MCF 10A (cell line): Measurements from ENCODE around the gene PRELID3B. TPM values are rescaled to one million over a fixed set of nuclear protein-coding genes. Genes with fewer than 3 reads are reported as not detected.

ENCODE experiments used
- BruUV-seq: library from RNA; stranded (reverse); fragments of 400-500 nt; replicated peaks from 2 replicates; lab custom pipeline; 2021; lab: Mats Ljungman, UMichigan
- CTCF ChIA-PET: fragments of 300-600 bp; sonication (Branson Sonifier 250); formaldehyde crosslinking; extraction: SDS; loops from one replicate; lab custom pipeline; 2021; ENCODE audit warnings: antibody characterized with exemption, inconsistent platforms; lab: Yijun Ruan, JAX
- POLR2A ChIA-PET: fragments of 300-600, 350-650 bp; sonication (Branson Sonifier 250); formaldehyde crosslinking; extraction: SDS; loops from one replicate; lab custom pipeline; 2020; ENCODE audit warnings: antibody characterized with exemption, inconsistent platforms; lab: Yijun Ruan, JAX
- DNase-seq: peaks from one replicate; pipeline ENCODE4 v3.0.0-alpha.2; 2018; ENCODE audit not compliant: unreplicated experiment
- H3K27ac Mint-ChIP-seq: one replicate; pipeline ENCODE4 v1.8.0; 2022; ENCODE audit warnings: mild to moderate bottlenecking, low read depth, mixed read lengths; ENCODE audit not compliant: unreplicated experiment
- H3K27me3 Mint-ChIP-seq: one replicate; pipeline ENCODE4 v1.8.0; 2022; ENCODE audit warnings: mixed read lengths; ENCODE audit not compliant: insufficient read depth, unreplicated experiment
- H3K36me3 Mint-ChIP-seq: one replicate; pipeline ENCODE4 v1.8.0; 2022; ENCODE audit warnings: mild to moderate bottlenecking, moderate library complexity, mixed read lengths; ENCODE audit not compliant: insufficient read depth, unreplicated experiment
- H3K4me1 Mint-ChIP-seq: one replicate; pipeline ENCODE4 v1.8.0; 2022; ENCODE audit warnings: mixed read lengths; ENCODE audit not compliant: insufficient read depth, unreplicated experiment
- H3K4me3 Mint-ChIP-seq: one replicate; pipeline ENCODE4 v1.8.0; 2022; ENCODE audit warnings: mild to moderate bottlenecking, moderate library complexity, mixed read lengths; ENCODE audit not compliant: unreplicated experiment
- H3K9me3 Mint-ChIP-seq: one replicate; pipeline ENCODE4 v1.8.0; 2022; ENCODE audit warnings: mixed read lengths; ENCODE audit not compliant: unreplicated experiment
- CTCF ChIP-seq: fragments of 200-600 bp; IDR thresholded peaks from one replicate; pipeline ENCODE4 v1.8.0; 2022; ENCODE audit warnings: antibody characterized with exemption, mild to moderate bottlenecking; ENCODE audit not compliant: unreplicated experiment
- intact Hi-C: fragments of 100-400 bp; cut with micrococcal nuclease; formaldehyde crosslinking; loops from 2 replicates; pipeline ENCODE4 v1.14.1; 2022
- total RNA-seq: library from RNA; stranded (reverse); gene quantifications from 2 replicates; pipeline ENCODE4 v1.2.3, GENCODE V29; 2022

Gene PRELID3B
- total RNA-seq, 1 experiment from 2014 or later = 197 TPM

DNA sequence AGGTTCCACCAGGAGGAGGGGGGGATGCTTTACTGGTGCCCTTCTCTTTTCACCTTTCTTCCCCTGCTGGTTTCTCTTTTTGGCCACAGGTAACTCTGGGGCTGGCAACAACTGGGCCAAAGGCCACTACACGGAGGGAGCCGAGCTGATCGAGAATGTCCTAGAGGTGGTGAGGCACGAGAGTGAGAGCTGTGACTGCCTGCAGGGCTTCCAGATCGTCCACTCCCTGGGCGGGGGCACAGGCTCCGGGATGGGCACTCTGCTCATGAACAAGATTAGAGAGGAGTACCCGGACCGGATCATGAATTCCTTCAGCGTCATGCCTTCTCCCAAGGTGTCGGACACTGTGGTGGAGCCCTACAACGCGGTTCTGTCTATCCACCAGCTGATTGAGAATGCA is 19.0 kb downstream of the PRELID3B start:
- Mint-ChIP-seq H3K27ac (no peak overlapping the region), H3K4me1 (peaks cover 30% of the 10 kb centered on the region), H3K36me3 (peaks cover 63% of the 10 kb centered on the region), H3K9me3 (no peaks in the 10 kb centered on the region), H3K27me3 (no peaks in the 10 kb centered on the region), H3K4me3 (no peak overlapping the region)
- intact Hi-C loops = no loop called here
- ChIA-PET CTCF (interaction anchor here (0.6 to 1.1 kb wide), 4 partner anchors 9 to 452 kb away, joined by 3 to 4 read pairs (median 3); no protein-coding TSS in a partner anchor), POLR2A (interaction anchor here (0.6 to 0.9 kb wide), 5 partner anchors 8 to 126 kb away, joined by 3 to 6 read pairs (median 3); partner anchors contain the start of gene ATP5F1E)
- DNase-seq = no peak
- TF ChIP-seq CTCF = no peak
- BruUV-seq = no TSS peak

- POLR2A ChIA-PET = interaction anchor here (0.8 to 6.5 kb wide), 5 partner anchors 8 to 125 kb away, joined by 3 to 70 read pairs (median 4); partner anchors contain the start of gene ATP5F1E
- intact Hi-C loops = no loop called here
- Mint-ChIP-seq H3K9me3 (no peaks in the 10 kb centered on the region), H3K36me3 (peaks cover 54% of the 10 kb centered on the region), H3K4me3 (no peak overlapping the region), H3K4me1 (peaks cover 24% of the 10 kb centered on the region), H3K27ac (no peak overlapping the region), H3K27me3 (no peaks in the 10 kb centered on the region)
- BruUV-seq = no TSS peak
- TF ChIP-seq CTCF = no peak
- DNase-seq = no peak
- CTCF ChIA-PET = interaction anchor here (0.7 to 1.1 kb wide), 4 partner anchors 8 to 208 kb away, joined by 3 to 4 read pairs (median 4); no protein-coding TSS in a partner anchor
Measured at GRCh38 chr20:59022754-59023153, 19.8 kb downstream of the PRELID3B start.

DNA sequence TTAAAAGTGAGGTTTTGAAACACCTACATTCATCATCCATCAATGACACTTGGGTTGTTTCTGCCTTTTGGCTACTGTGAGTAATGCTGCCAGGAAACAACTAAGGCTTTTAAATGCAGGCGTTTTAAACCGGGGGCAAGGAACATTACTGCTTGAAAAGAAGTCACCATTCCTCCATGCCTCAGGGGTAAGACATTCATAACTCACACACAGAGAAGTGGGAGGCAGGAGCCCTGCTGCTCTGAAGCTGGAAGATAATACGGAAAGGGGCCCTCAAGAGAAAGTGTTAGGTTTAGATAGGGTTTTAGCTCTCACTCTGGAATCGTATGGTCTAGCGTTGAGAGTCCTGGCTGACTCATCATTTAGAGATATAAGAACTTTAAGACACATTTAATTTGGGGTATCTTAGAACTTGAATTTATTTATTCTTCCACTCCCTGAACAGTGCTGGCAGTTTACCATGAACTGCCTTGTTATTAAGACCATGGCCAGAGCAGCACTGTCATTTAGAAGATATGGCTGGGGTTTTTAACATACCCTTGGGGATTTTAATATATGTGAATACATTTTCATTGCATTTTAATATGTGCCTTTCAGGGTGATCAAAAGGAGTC is 21.5 kb downstream of the PRELID3B start:
- H3K4me3 Mint-ChIP-seq = peak overlapping the region; percentile 40
- ChIA-PET CTCF (interaction anchor here (0.6 to 1.2 kb wide), 4 partner anchors 11 to 220 kb away, joined by 3 to 6 read pairs (median 4); partner anchors contain the start of gene ATP5F1E), POLR2A (interaction anchor here (0.6 to 6.5 kb wide), 7 partner anchors 10 to 151 kb away, joined by 3 to 70 read pairs (median 4); partner anchors contain the start of genes ATP5F1E and PRELID3B)
- no peaks in the 10 kb centered on the region for H3K9me3 Mint-ChIP-seq
- no peak for TF ChIP-seq CTCF
- no TSS peak for BruUV-seq
- H3K27me3 Mint-ChIP-seq = no peaks in the 10 kb centered on the region
- peak overlapping the region; percentile 83 for H3K27ac Mint-ChIP-seq
- intact Hi-C loops = no loop called here
- peak; percentile 82 for DNase-seq
- peaks cover 22% of the 10 kb centered on the region for H3K4me1 Mint-ChIP-seq
- H3K36me3 Mint-ChIP-seq = peaks cover 37% of the 10 kb centered on the region

- no peak for TF ChIP-seq CTCF
- Mint-ChIP-seq H3K4me3 (no peak within 1 kb of the TSS), H3K4me1 (peaks cover 26% of the 10 kb centered on the region), H3K27ac (no peak within 1 kb of the TSS), H3K27me3 (no peaks in the 10 kb centered on the region), H3K9me3 (no peaks in the 10 kb centered on the region), H3K36me3 (peaks cover 21% of the 10 kb centered on the region)
- no TSS peak for BruUV-seq
- DNase-seq = no peak
- ChIA-PET POLR2A (interaction anchor here (0.7 to 6.5 kb wide), 5 partner anchors 8 to 1059 kb away, joined by 3 to 70 read pairs (median 12); partner anchors contain the start of genes ATP5F1E and PRELID3B), CTCF (interaction anchor here (0.6 to 1.1 kb wide), 3 partner anchors 9 to 48 kb away, joined by 3 to 4 read pairs (median 3); no protein-coding TSS in a partner anchor)
- intact Hi-C loops = no loop called here
Measured at GRCh38 chr20:59019217-59019616, 23.4 kb downstream of the PRELID3B start, which contains the start of gene TUBB1. TSS of gene TUBB1 (plus strand) at chr20:59019429. CDS start at chr20:59019523, 94 bp downstream.
